Suprapubic skin (tissue), 4 donors: Measurements from ENCODE around the gene TNPO2. TPM values are rescaled to one million over a fixed set of nuclear protein-coding genes. Genes with fewer than 3 reads are reported as not detected.

Experiments
- DNase-seq, 2 donors: peaks; one replicate each; pipeline ENCODE4 v3.0.0-alpha.2; 2019; ENCODE audit warnings: low spot score in 2 of 2
- H3K27ac ChIP-seq: fragments of 200-600 bp; sonication (generic); one replicate; pipeline ENCODE4 v1.5.1; 2019
- H3K27me3 ChIP-seq: fragments of 200-600 bp; sonication (generic); one replicate; pipeline ENCODE4 v1.5.1; 2019
- H3K36me3 ChIP-seq: fragments of 200-600 bp; sonication (generic); one replicate; pipeline ENCODE4 v1.5.1; 2019
- H3K4me1 ChIP-seq: fragments of 200-600 bp; sonication (generic); one replicate; pipeline ENCODE4 v1.5.1; 2019
- H3K4me3 ChIP-seq: fragments of 200-600 bp; sonication (generic); one replicate; pipeline ENCODE4 v1.5.1; 2019; ENCODE audit warnings: mild to moderate bottlenecking
- H3K9me3 ChIP-seq: fragments of 200-600 bp; sonication (generic); one replicate; pipeline ENCODE4 v1.5.1; 2019
- CTCF ChIP-seq, 2 donors: fragments of 200-600 bp in 1 of 2; fragments of 450-650 bp in 1 of 2; sonication (generic) in 1 of 2; IDR thresholded peaks; one replicate each; pipeline ENCODE4 v1.5.1; 2016 to 2019; ENCODE audit warnings: antibody characterized with exemption in 2 of 2, mild to moderate bottlenecking in 1 of 2, moderate library complexity in 1 of 2
- EP300 ChIP-seq: sonication (generic); formaldehyde crosslinking; IDR thresholded peaks from one replicate; pipeline ENCODE4 v1.6.1; 2017; ENCODE audit warnings: antibody characterized with exemption
- POLR2A ChIP-seq, 2 donors: fragments of 450-650 bp; IDR thresholded peaks; one replicate each; pipeline ENCODE4 v1.6.1; 2017; ENCODE audit warnings: antibody characterized with exemption in 2 of 2, mild to moderate bottlenecking in 2 of 2, moderate library complexity in 2 of 2
- POLR2AphosphoS5 ChIP-seq, 3 donors: sonication (generic); formaldehyde crosslinking; IDR thresholded peaks; one replicate each; pipeline ENCODE4 v1.6.1; 2017; ENCODE audit warnings: antibody characterized with exemption in 3 of 3
- WGBS: methylation state at CpG from one replicate; pipeline ENCODE4 v1.1.5; 2018; 5-methylcytosine and 5-hydroxymethylcytosine counted together
- total RNA-seq, 4 donors: library from RNA; depleted of rRNA; stranded (reverse); fragments of >200 nt; gene quantifications; one replicate each; pipeline ENCODE4 v1.1.0, GENCODE V29; 2016

TNPO2 gene
- total RNA-seq, 4 donors from 2014 or later = 94.6 to 206 (median 110) TPM

- no peak for DNase-seq
- peak within 1 kb of the TSS; percentile 85 for H3K27ac ChIP-seq
- 32% methylated on average over 14 of the region's 14 CpGs for WGBS
- peaks cover 8% of the 10 kb centered on the region for H3K27me3 ChIP-seq
- H3K9me3 ChIP-seq = no peaks in the 10 kb centered on the region
- TF ChIP-seq POLR2A (IDR thresholded peaks at IDR 0.05) (no peak), EP300 (no peak), POLR2AphosphoS5 (IDR thresholded peaks at IDR 0.05) (no peak), CTCF (IDR thresholded peaks at IDR 0.05) (no peak)
- H3K36me3 ChIP-seq = peaks cover 18% of the 10 kb centered on the region
- H3K4me3 ChIP-seq = no peak within 1 kb of the TSS
- peaks cover 20% of the 10 kb centered on the region for H3K4me1 ChIP-seq
Observed at GRCh38 chr19:12751635-12752034, 27.9 kb upstream of the TNPO2 start, which contains the start of gene BEST2. BEST2 (plus strand) TSS chr19:12751791; CDS start chr19:12752593, 802 bp downstream.

GRCh38 chr19:12750851-12751250 lies 27.1 kb upstream of the TNPO2 start:
- 64% methylated on average over 9 of the region's 9 CpGs for WGBS
- peaks cover 8% of the 10 kb centered on the region for H3K27me3 ChIP-seq
- TF ChIP-seq POLR2AphosphoS5 (IDR thresholded peaks at IDR 0.05) (no peak), EP300 (no peak), CTCF (IDR thresholded peaks at IDR 0.05) (no peak), POLR2A (IDR thresholded peaks at IDR 0.05) (no peak)
- no peak for DNase-seq
- H3K27ac ChIP-seq = peak overlapping the region; percentile 85
- H3K4me3 ChIP-seq = no peak overlapping the region
- peaks cover 20% of the 10 kb centered on the region for H3K4me1 ChIP-seq
- H3K9me3 ChIP-seq = no peaks in the 10 kb centered on the region
- H3K36me3 ChIP-seq = peaks cover 26% of the 10 kb centered on the region

- Histone ChIP-seq H3K4me1 (peaks cover 20% of the 10 kb centered on the region), H3K36me3 (peaks cover 34% of the 10 kb centered on the region), H3K27me3 (peaks cover 8% of the 10 kb centered on the region), H3K27ac (peak overlapping the region; percentile 85), H3K9me3 (no peaks in the 10 kb centered on the region), H3K4me3 (peak overlapping the region; percentile 28)
- no peak for TF ChIP-seq EP300
- peak in 1 of 3 donors; percentile 4 for TF ChIP-seq POLR2AphosphoS5 (IDR thresholded peaks at IDR 0.05)
- no peak for DNase-seq
- WGBS = 20% methylated on average over 18 of the region's 24 CpGs
Observed at GRCh38 chr19:12749938-12750521, 26.3 kb upstream of the TNPO2 start.

GRCh38 chr19:12748489-12748888 lies 24.8 kb upstream of the TNPO2 start:
- Histone ChIP-seq H3K27me3 (peaks cover 8% of the 10 kb centered on the region), H3K36me3 (peaks cover 41% of the 10 kb centered on the region), H3K4me1 (peaks cover 20% of the 10 kb centered on the region), H3K27ac (no peak overlapping the region), H3K4me3 (no peak overlapping the region), H3K9me3 (no peaks in the 10 kb centered on the region)
- 70% methylated on average over 2 of the region's 6 CpGs for WGBS
- DNase-seq = no peak
- no peak for TF ChIP-seq POLR2A (IDR thresholded peaks at IDR 0.05)

- DNase-seq = no peak
- Histone ChIP-seq H3K4me3 (no peak overlapping the region), H3K27me3 (no peaks in the 10 kb centered on the region), H3K27ac (no peak overlapping the region), H3K9me3 (no peaks in the 10 kb centered on the region), H3K36me3 (peaks cover 66% of the 10 kb centered on the region), H3K4me1 (peaks cover 14% of the 10 kb centered on the region)
- no peak for TF ChIP-seq EP300
- no peak for TF ChIP-seq POLR2AphosphoS5 (IDR thresholded peaks at IDR 0.05)
- TF ChIP-seq CTCF (IDR thresholded peaks at IDR 0.05) = no peak
- TF ChIP-seq POLR2A (IDR thresholded peaks at IDR 0.05) = no peak
- WGBS = 87% methylated on average over 10 of the region's 22 CpGs
Observed at GRCh38 chr19:12745166-12745897, 21.6 kb upstream of the TNPO2 start.

GRCh38 chr19:12737835-12738351 lies 14.2 kb upstream of the TNPO2 start:
- Histone ChIP-seq H3K27me3 (no peaks in the 10 kb centered on the region), H3K4me3 (peak overlapping the region; percentile 77), H3K4me1 (peaks cover 37% of the 10 kb centered on the region), H3K9me3 (no peaks in the 10 kb centered on the region), H3K27ac (peak overlapping the region; percentile 94), H3K36me3 (peaks cover 42% of the 10 kb centered on the region)
- WGBS = 8% methylated on average over 8 of the region's 13 CpGs
- no peak for DNase-seq
- no peak for TF ChIP-seq EP300
- no peak for TF ChIP-seq POLR2A (IDR thresholded peaks at IDR 0.05)
- no peak for TF ChIP-seq CTCF (IDR thresholded peaks at IDR 0.05)
- no peak for TF ChIP-seq POLR2AphosphoS5 (IDR thresholded peaks at IDR 0.05)
